ENCODE data around the gene BPIFB3. TPM values are rescaled to one million over a fixed set of nuclear protein-coding genes. Genes with fewer than 3 reads are reported as not detected.
"Not testable (repeated sequence)": the region's sequence is repeated elsewhere in the genome, so short reads cannot be mapped to it uniquely, and the experiment has no call there.

The BPIFB3 gene
- total RNA-seq, 1 donor from 2014 or later, result not detected

DNA sequence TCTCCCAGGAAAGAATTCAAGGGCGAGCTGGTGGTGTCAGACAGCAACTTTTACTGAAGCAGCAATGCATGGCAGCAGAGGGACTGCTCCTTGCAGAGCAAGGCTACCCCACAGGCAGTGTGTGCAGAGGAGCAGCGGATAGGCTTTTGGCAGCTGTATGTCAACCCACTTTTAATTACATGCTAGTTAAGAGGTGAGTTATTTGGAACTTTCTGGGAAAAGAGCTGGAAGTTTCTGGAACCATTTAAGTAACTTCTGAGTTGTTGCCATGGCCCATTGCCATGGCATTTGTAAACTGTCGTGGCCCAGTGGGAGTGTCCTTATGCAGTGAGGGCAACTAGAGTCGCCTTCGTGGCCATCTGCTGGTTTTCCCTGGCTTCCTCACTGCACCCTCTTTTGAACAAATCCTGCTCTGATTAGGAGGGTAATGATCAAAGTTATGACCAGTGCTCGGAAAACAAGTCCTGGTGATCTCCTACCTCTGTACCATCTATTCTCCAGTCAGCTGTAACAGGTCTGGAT lies 59.7 kb downstream of the BPIFB3 start:
- DNase-seq, result no peak
- TF ChIP-seq, protein P1, sequence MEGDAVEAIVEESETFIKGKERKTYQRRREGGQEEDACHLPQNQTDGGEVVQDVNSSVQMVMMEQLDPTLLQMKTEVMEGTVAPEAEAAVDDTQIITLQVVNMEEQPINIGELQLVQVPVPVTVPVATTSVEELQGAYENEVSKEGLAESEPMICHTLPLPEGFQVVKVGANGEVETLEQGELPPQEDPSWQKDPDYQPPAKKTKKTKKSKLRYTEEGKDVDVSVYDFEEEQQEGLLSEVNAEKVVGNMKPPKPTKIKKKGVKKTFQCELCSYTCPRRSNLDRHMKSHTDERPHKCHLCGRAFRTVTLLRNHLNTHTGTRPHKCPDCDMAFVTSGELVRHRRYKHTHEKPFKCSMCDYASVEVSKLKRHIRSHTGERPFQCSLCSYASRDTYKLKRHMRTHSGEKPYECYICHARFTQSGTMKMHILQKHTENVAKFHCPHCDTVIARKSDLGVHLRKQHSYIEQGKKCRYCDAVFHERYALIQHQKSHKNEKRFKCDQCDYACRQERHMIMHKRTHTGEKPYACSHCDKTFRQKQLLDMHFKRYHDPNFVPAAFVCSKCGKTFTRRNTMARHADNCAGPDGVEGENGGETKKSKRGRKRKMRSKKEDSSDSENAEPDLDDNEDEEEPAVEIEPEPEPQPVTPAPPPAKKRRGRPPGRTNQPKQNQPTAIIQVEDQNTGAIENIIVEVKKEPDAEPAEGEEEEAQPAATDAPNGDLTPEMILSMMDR (IDR thresholded peaks at IDR 0.05; ENCODE audit: partially characterized antibody, unreplicated experiment), result no peak
- Mint-ChIP-seq H3K9me3 (ENCODE audit: unreplicated experiment) (peaks cover 5% of the 10 kb centered on the region), H3K4me3 (ENCODE audit: unreplicated experiment) (no peak overlapping the region), H3K27me3 (ENCODE audit: unreplicated experiment) (peaks cover 2% of the 10 kb centered on the region), H3K36me3 (ENCODE audit: unreplicated experiment) (no peaks in the 10 kb centered on the region), H3K27ac (ENCODE audit: unreplicated experiment) (no peak overlapping the region), H3K4me1 (ENCODE audit: low read depth, unreplicated experiment) (peaks cover 3% of the 10 kb centered on the region)

DNA sequence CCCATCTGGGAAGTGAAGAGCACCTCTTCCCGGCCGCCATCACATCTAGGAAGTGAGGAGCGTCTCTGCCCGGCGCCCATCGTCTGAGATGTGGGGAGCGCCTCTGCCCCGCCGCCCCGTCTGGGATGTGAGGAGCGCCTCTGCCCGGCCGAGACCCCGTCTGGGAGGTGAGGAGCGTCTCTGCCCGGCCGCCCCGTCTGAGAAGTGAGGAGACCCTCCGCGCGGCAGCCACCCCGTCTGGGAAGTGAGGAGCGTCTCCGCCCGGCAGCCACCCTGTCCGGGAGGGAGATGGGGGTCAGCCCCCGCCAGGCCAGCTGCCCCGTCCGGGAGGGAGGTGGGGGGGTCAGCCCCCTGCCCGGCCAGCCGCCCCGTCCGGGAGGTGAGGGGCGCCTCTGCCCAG lies 61.8 kb downstream of the BPIFB3 start:
- not testable (repeated sequence) for H3K36me3 Mint-ChIP-seq (ENCODE audit: unreplicated experiment); H3K27me3 Mint-ChIP-seq (ENCODE audit: unreplicated experiment); H3K4me1 Mint-ChIP-seq (ENCODE audit: low read depth, unreplicated experiment); H3K27ac Mint-ChIP-seq (ENCODE audit: unreplicated experiment); DNase-seq; H3K9me3 Mint-ChIP-seq (ENCODE audit: unreplicated experiment); H3K4me3 Mint-ChIP-seq (ENCODE audit: unreplicated experiment)

DNA sequence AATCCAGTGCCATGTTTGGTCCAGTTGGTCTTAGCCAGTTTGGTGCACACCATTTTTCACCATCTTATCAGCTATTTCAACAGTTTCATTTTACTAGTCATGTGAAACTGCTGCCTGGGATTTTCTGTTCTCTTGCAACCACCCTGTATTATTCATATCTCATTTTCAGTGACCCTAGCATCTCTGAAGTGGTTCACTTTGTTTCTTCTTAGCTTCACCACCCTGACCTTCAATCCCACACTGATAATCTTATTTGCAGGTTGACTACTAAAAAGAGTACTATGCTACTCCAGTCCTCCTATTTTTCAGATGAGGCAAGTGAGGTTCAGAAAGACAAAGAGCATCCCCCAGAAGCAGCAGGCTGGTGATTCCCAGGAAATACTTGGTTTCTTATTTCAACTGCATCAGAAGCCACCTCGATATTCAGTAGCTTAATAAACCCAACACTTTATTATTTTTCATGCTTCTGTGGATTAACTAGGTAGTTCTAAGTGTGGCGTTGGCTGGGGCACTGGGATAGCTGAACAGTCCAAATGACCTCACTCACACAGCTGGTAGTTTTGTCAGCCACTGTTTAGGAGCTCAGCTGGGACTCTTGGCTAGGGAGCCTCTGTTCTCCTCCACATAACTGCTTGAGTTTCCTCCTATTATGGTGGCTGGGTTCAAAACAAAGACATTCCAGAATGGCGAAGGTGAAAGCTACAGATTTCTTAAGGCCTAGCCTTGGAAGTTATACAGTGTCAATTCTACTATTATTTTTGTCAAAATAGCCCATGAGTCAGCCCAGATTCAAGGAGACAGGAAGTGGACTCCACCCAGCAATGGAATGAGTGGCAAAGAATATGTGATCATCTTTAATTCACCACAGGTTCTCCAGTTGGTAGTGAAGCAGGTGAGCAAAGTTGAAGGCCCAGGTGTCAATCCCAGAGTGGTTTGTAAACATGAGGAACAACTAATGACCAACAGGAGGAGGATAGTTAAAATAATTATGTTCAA lies 66.3 kb downstream of the BPIFB3 start:
- peaks cover 20% of the 10 kb centered on the region for H3K36me3 Mint-ChIP-seq (ENCODE audit: unreplicated experiment)
- H3K27ac Mint-ChIP-seq (ENCODE audit: unreplicated experiment), result no peak overlapping the region
- peaks cover 2% of the 10 kb centered on the region for H3K4me1 Mint-ChIP-seq (ENCODE audit: low read depth, unreplicated experiment)
- DNase-seq, result no peak
- peaks cover 6% of the 10 kb centered on the region for H3K9me3 Mint-ChIP-seq (ENCODE audit: unreplicated experiment)
- peaks cover 6% of the 10 kb centered on the region for H3K27me3 Mint-ChIP-seq (ENCODE audit: unreplicated experiment)
- TF ChIP-seq, protein P1 (IDR thresholded peaks at IDR 0.05; ENCODE audit: partially characterized antibody, unreplicated experiment), result no peak
- no peak overlapping the region for H3K4me3 Mint-ChIP-seq (ENCODE audit: unreplicated experiment)

DNA sequence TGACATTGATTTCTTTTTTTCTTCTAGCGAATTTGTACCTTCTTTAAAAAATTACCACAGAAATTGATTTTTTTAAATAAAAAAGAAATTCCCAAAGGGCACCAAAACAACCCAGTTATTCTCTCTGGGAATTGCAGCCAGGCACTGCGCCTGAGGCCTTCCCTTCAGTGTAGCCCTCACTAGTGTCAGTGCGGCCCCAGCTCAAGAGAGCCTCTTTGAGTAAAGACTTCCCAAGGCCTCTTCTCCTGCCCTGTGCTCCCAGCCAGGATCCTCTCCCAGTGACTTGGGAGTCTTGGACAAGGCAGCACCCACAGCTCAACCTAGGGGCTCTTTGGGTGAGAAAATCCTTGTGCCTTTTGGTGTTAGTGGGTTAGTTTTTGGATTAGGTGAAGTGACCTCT lies 67.2 kb downstream of the BPIFB3 start:
- no peak for DNase-seq
- Mint-ChIP-seq H3K4me3 (ENCODE audit: unreplicated experiment) (no peak overlapping the region), H3K4me1 (ENCODE audit: low read depth, unreplicated experiment) (peaks cover 2% of the 10 kb centered on the region), H3K27me3 (ENCODE audit: unreplicated experiment) (peaks cover 11% of the 10 kb centered on the region), H3K36me3 (ENCODE audit: unreplicated experiment) (peaks cover 20% of the 10 kb centered on the region), H3K9me3 (ENCODE audit: unreplicated experiment) (peaks cover 8% of the 10 kb centered on the region), H3K27ac (ENCODE audit: unreplicated experiment) (no peak overlapping the region)
- TF ChIP-seq, protein P1 (IDR thresholded peaks at IDR 0.05; ENCODE audit: partially characterized antibody, unreplicated experiment), result no peak

DNA sequence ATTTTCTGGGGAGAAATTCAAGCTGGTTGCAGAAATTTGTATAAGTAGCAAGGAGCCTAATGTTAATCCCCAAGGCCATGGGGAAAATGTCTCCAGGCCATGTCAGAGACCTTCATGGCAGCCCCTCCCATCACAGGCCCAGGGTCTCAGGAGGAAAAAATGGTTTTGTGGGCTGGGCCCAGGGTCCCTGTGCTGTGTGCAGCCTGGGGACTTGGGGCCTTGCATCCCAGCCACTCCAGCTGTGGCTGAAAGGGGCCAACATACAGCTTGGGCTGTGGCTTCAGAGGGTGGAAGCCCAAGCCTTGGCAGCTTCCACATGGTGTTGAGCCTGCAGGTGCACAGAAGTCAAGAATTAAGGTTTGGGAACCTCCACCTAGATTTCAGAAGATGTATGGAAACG lies 68.6 kb downstream of the BPIFB3 start:
- not testable (repeated sequence) for H3K9me3 Mint-ChIP-seq (ENCODE audit: unreplicated experiment); H3K27me3 Mint-ChIP-seq (ENCODE audit: unreplicated experiment); H3K27ac Mint-ChIP-seq (ENCODE audit: unreplicated experiment); H3K4me1 Mint-ChIP-seq (ENCODE audit: low read depth, unreplicated experiment); H3K4me3 Mint-ChIP-seq (ENCODE audit: unreplicated experiment); DNase-seq
- H3K36me3 Mint-ChIP-seq (ENCODE audit: unreplicated experiment), result peaks cover 20% of the 10 kb centered on the region

Other genes with a start within 250 kb of the BPIFB3 start
- 232 TPM for gene MAPRE1, start 233.9 kb upstream of the BPIFB3 start, total RNA-seq (ENCODE audit: unreplicated experiment)
- not detected for gene EFCAB8, start 195.0 kb upstream of the BPIFB3 start, total RNA-seq (ENCODE audit: unreplicated experiment)
- not detected for gene SUN5, start 49.5 kb upstream of the BPIFB3 start, total RNA-seq (ENCODE audit: unreplicated experiment)
- not detected for gene BPIFB2, start 46.2 kb upstream of the BPIFB3 start, total RNA-seq (ENCODE audit: unreplicated experiment)
- gene BPIFB6, start 22.3 kb upstream of the BPIFB3 start, total RNA-seq (ENCODE audit: unreplicated experiment), result not detected
- not detected for gene BPIFB4, start 25.7 kb downstream of the BPIFB3 start, total RNA-seq (ENCODE audit: unreplicated experiment)
- gene BPIFA2, start 114.3 kb downstream of the BPIFB3 start, total RNA-seq (ENCODE audit: unreplicated experiment), result not detected
- not detected for gene BPIFA3, start 163.4 kb downstream of the BPIFB3 start, total RNA-seq (ENCODE audit: unreplicated experiment)
- gene BPIFA1, start 182.1 kb downstream of the BPIFB3 start, total RNA-seq (ENCODE audit: unreplicated experiment), result not detected
- not detected for gene BPIFB1, start 229.3 kb downstream of the BPIFB3 start, total RNA-seq (ENCODE audit: unreplicated experiment)

All from glutamatergic neuron (in vitro differentiated cells).